ENCODE results near the gene TXNDC15. TPM values are rescaled to one million over a fixed set of nuclear protein-coding genes. Genes with fewer than 3 reads are reported as not detected.
A peak's percentile ranks its signal among the peaks of the same experiment; 100 is the strongest.

TXNDC15 gene
- polyA plus RNA-seq, 6 donors from 2014 or later, result 6.7 to 14.8 (median 9.1) TPM

- H3K27ac Mint-ChIP-seq, result no peak overlapping the region
- H3K9me3 Mint-ChIP-seq, result no peaks in the 10 kb centered on the region
- DNase-seq (no peak), ATAC-seq (ENCODE audit: low read depth in 2 of 2) (no peak)
- H3K4me3 Mint-ChIP-seq, result no peak overlapping the region
- H3K36me3 Mint-ChIP-seq, result peaks cover 0 to 9% of the 10 kb centered on the region in 2 donors
- H3K4me1 Mint-ChIP-seq, result peaks cover 0 to 5% (median 0%) of the 10 kb centered on the region in 3 donors
- H3K27me3 Mint-ChIP-seq, result no peaks in the 10 kb centered on the region
Measured at GRCh38 chr5:134913795-134914194, 39.6 kb downstream of the TXNDC15 start.

DNA sequence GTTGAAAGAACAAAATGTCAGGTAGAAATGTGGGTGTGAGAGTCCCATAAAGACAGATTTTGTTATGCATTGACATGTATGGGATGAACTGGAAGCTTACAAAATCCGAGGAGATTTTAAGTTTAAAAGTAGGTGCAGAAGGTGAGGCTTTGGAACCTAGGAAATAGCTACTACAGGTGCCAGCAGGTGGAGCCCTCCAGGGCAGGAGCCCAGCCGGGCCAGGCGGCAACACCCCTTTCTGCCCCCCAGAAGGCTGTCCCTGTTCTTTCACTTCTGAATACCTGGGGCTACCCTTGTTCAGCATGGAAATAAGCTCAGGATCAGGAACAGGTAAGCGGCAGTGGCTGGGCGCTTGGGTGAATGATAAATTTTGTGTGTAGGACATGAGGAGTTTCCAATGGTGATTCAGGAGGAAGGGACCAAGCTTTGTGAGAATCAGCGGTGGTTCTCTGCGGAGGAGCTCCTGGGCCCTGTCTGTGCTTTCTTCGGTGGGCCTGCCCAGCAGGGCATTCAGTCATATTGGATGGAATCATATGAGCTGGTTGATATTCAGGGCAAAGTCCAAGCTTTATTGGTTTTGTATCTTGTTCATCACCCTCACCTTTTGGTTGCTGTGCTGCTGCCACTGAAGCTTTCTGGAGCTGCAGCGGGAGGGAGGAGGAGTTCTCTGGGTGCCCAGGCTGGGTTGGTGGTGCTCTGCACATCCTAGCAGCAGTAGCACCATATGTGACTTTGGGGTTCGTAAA is 43.1 kb downstream of the TXNDC15 start:
- DNase-seq, result no peak

DNA sequence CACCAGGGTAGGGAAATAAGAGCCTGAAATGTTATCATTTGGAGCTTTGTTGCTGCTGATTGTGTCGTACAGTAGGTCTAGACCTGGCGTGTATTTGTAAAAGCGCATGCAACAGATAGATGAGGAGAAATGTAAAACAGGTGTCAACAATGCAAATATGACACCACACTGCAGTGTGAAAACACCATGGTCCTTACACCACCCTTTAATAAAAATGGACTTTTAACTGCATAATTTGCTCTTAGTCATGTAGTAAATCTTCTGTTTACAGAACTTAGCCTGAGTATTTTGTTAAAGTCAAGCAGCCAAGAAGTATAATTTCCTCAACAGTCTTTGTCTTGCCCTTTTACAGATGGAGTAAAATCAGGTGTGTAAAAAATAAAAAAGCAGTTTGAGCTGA is 44.7 kb downstream of the TXNDC15 start:
- peaks cover 8 to 11% of the 10 kb centered on the region in 2 donors for H3K36me3 Mint-ChIP-seq
- H3K4me1 Mint-ChIP-seq, result peaks cover 0 to 3% (median 0%) of the 10 kb centered on the region in 3 donors
- H3K4me3 Mint-ChIP-seq, result peak overlapping the region in 1 of 8 donors; percentile 74
- no peaks in the 10 kb centered on the region for H3K27me3 Mint-ChIP-seq
- ATAC-seq (ENCODE audit: low read depth in 2 of 2) (no peak), DNase-seq (no peak)
- H3K27ac Mint-ChIP-seq, result no peak overlapping the region
- no peaks in the 10 kb centered on the region for H3K9me3 Mint-ChIP-seq

More for the DNA sequence above, 43.1 kb downstream of the TXNDC15 start:
- peaks cover 5 to 9% of the 10 kb centered on the region in 2 donors for H3K36me3 Mint-ChIP-seq
- no peak overlapping the region for H3K4me3 Mint-ChIP-seq
- peaks cover 0 to 3% (median 0%) of the 10 kb centered on the region in 3 donors for H3K4me1 Mint-ChIP-seq
- H3K27me3 Mint-ChIP-seq, result no peaks in the 10 kb centered on the region
- no peak overlapping the region for H3K27ac Mint-ChIP-seq
- no peak for ATAC-seq (ENCODE audit: low read depth in 2 of 2)
- no peaks in the 10 kb centered on the region for H3K9me3 Mint-ChIP-seq

- no peaks in the 10 kb centered on the region for H3K27me3 Mint-ChIP-seq
- peaks cover 0 to 3% (median 0%) of the 10 kb centered on the region in 3 donors for H3K4me1 Mint-ChIP-seq
- DNase-seq, result no peak
- no peak for ATAC-seq (ENCODE audit: low read depth in 2 of 2)
- no peaks in the 10 kb centered on the region for H3K9me3 Mint-ChIP-seq
- peaks cover 8 to 11% of the 10 kb centered on the region in 2 donors for H3K36me3 Mint-ChIP-seq
- H3K27ac Mint-ChIP-seq, result no peak overlapping the region
- no peak overlapping the region for H3K4me3 Mint-ChIP-seq
Measured at GRCh38 chr5:134920848-134921575, 46.8 kb downstream of the TXNDC15 start.

GRCh38 chr5:134932508-134932907 is 58.3 kb downstream of the TXNDC15 start:
- peaks cover 5 to 8% of the 10 kb centered on the region in 2 donors for H3K36me3 Mint-ChIP-seq
- no peaks in the 10 kb centered on the region for H3K27me3 Mint-ChIP-seq
- DNase-seq, result no peak
- ATAC-seq (ENCODE audit: low read depth in 2 of 2), result no peak
- no peak overlapping the region for H3K4me3 Mint-ChIP-seq
- peak overlapping the region in 1 of 6 donors; percentile 15 for H3K27ac Mint-ChIP-seq
- no peaks in the 10 kb centered on the region for H3K9me3 Mint-ChIP-seq
- peaks cover 0 to 7% (median 5%) of the 10 kb centered on the region in 3 donors for H3K4me1 Mint-ChIP-seq

GRCh38 chr5:134934202-134934601 is 60.0 kb downstream of the TXNDC15 start:
- Mint-ChIP-seq H3K36me3 (peaks cover under 1 to 5% of the 10 kb centered on the region in 2 donors), H3K27ac (no peak overlapping the region), H3K9me3 (no peaks in the 10 kb centered on the region), H3K4me3 (no peak overlapping the region), H3K27me3 (no peaks in the 10 kb centered on the region), H3K4me1 (peaks cover 0 to 5% (median 0%) of the 10 kb centered on the region in 3 donors)
- ATAC-seq (ENCODE audit: low read depth in 2 of 2) (no peak), DNase-seq (no peak)

GRCh38 chr5:134935711-134936602 is 61.8 kb downstream of the TXNDC15 start:
- H3K27ac Mint-ChIP-seq, result no peak overlapping the region
- peaks cover 0 to 5% of the 10 kb centered on the region in 2 donors for H3K36me3 Mint-ChIP-seq
- no peak for DNase-seq
- H3K4me3 Mint-ChIP-seq, result no peak overlapping the region
- H3K27me3 Mint-ChIP-seq, result no peaks in the 10 kb centered on the region
- ATAC-seq (ENCODE audit: low read depth in 2 of 2), result no peak
- H3K9me3 Mint-ChIP-seq, result no peaks in the 10 kb centered on the region
- no peaks in the 10 kb centered on the region for H3K4me1 Mint-ChIP-seq

DNA sequence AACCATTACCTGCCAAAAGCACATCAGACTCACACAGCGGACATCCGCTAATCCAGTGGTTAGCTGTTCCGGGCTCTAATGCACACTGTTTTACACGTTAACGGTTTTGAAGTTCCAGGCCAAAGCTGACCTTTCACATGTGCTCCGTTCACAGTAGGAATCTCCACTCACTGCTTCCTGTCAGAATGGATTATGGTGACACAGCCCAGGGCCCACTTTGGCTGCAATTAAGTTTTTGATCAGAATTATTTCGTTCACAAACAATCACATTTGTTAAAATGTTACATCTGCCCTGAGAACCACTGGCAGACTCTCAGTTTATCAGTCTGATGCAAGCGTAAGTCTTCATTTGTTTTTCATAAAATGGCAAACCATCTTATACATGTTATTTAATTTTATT is 63.4 kb downstream of the TXNDC15 start:
- no peaks in the 10 kb centered on the region for H3K9me3 Mint-ChIP-seq
- ATAC-seq (ENCODE audit: low read depth in 2 of 2), result no peak
- H3K4me1 Mint-ChIP-seq, result no peaks in the 10 kb centered on the region
- peaks cover 0 to 5% of the 10 kb centered on the region in 2 donors for H3K36me3 Mint-ChIP-seq
- H3K27me3 Mint-ChIP-seq, result no peaks in the 10 kb centered on the region
- H3K4me3 Mint-ChIP-seq, result no peak overlapping the region
- no peak overlapping the region for H3K27ac Mint-ChIP-seq
- DNase-seq, result no peak

- ATAC-seq (ENCODE audit: low read depth in 2 of 2), result no peak
- H3K27ac Mint-ChIP-seq, result no peak overlapping the region
- no peaks in the 10 kb centered on the region for H3K27me3 Mint-ChIP-seq
- H3K4me1 Mint-ChIP-seq, result no peaks in the 10 kb centered on the region
- no peaks in the 10 kb centered on the region for H3K9me3 Mint-ChIP-seq
- no peak overlapping the region for H3K4me3 Mint-ChIP-seq
- DNase-seq, result no peak
- peaks cover 0 to 5% of the 10 kb centered on the region in 2 donors for H3K36me3 Mint-ChIP-seq
Measured at GRCh38 chr5:134938030-134938429, 63.9 kb downstream of the TXNDC15 start.

DNA sequence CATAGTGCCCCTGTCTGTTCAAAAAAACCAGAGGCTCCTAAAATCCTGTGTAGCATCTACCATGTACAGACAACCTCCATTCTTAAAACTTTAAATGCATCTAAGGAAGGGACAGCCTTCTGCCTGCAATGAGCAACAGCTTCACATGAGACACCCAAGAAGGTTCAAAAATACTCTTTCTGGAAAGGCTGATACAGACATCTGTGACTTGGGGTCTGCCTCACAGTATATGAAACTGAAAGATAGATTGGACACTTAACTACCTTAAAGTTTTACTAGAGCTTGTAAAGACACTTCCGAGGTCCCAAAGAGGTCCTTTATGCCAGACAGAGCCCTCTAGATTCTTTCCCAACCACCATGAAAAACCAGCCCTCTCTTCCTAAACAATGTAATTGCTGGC is 65.3 kb downstream of the TXNDC15 start:
- peaks cover 0 to 5% of the 10 kb centered on the region in 2 donors for H3K36me3 Mint-ChIP-seq
- DNase-seq (no peak), ATAC-seq (ENCODE audit: low read depth in 2 of 2) (no peak)
- no peak overlapping the region for H3K4me3 Mint-ChIP-seq
- H3K27me3 Mint-ChIP-seq, result no peaks in the 10 kb centered on the region
- H3K9me3 Mint-ChIP-seq, result no peaks in the 10 kb centered on the region
- H3K27ac Mint-ChIP-seq, result no peak overlapping the region
- peaks cover 0 to 3% (median 0%) of the 10 kb centered on the region in 3 donors for H3K4me1 Mint-ChIP-seq

- Mint-ChIP-seq H3K36me3 (no peaks in the 10 kb centered on the region), H3K27ac (no peak overlapping the region), H3K4me3 (no peak overlapping the region), H3K9me3 (no peaks in the 10 kb centered on the region), H3K27me3 (no peaks in the 10 kb centered on the region), H3K4me1 (peaks cover 0 to 3% (median 0%) of the 10 kb centered on the region in 3 donors)
- DNase-seq, result no peak
- no peak for ATAC-seq (ENCODE audit: low read depth in 2 of 2)
Measured at GRCh38 chr5:134943547-134943946, 69.4 kb downstream of the TXNDC15 start.

DNA sequence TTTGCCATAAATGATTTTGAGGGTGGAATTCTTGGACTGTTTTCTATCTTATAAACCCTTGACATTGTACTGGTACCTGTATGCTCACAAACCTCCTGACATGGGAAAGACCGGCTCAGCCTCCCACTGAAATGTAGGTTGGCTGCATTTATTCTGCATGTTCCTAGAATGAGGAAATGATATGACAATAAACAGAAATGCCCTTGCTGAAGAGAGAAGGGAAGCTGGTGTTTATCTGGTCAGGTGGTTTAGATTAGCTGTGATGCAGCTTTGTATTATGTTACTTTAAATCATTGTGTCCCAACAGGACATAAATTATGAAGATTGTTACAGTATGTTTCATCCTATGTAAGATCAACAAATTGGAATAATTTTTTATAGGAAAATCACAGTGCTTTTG is 70.5 kb downstream of the TXNDC15 start:
- Mint-ChIP-seq H3K9me3 (no peaks in the 10 kb centered on the region), H3K27me3 (no peaks in the 10 kb centered on the region), H3K27ac (no peak overlapping the region), H3K4me3 (no peak overlapping the region), H3K4me1 (peaks cover 0 to 3% (median 0%) of the 10 kb centered on the region in 3 donors), H3K36me3 (no peaks in the 10 kb centered on the region)
- DNase-seq (no peak), ATAC-seq (ENCODE audit: low read depth in 2 of 2) (no peak)

DNA sequence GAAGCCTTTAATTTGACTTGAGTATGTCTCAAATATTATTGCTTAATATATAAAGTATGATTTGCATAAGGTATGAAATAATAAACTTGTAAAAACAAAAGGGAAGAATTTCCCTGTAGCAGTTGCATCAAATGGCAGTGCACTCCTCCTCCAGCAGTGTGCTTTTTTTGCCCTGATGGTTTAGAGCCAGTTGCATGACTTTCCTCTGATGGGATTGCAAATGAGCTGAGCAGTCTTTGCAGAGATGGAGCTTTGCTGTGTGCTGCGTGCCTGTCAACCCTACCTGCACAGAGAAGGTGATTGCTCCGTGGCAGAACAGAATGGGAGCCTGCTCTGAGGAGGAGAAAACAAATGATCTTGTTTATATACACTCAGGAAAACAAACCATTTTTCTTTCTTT is 70.9 kb downstream of the TXNDC15 start:
- no peak for ATAC-seq (ENCODE audit: low read depth in 2 of 2)
- H3K27me3 Mint-ChIP-seq, result no peaks in the 10 kb centered on the region
- H3K4me3 Mint-ChIP-seq, result no peak overlapping the region
- H3K27ac Mint-ChIP-seq, result no peak overlapping the region
- DNase-seq, result no peak
- H3K36me3 Mint-ChIP-seq, result no peaks in the 10 kb centered on the region
- no peaks in the 10 kb centered on the region for H3K9me3 Mint-ChIP-seq
- H3K4me1 Mint-ChIP-seq, result peaks cover 0 to 3% (median 0%) of the 10 kb centered on the region in 3 donors
